Ovary (tissue), 3 donors: ENCODE data around the gene EGR1.

Experiments
- CTCF ChIP-seq, 3 donors: fragments of 450-650 bp in 2 of 3; fragments of 200-600 bp in 1 of 3; IDR thresholded peaks; one replicate each; pipeline versions ENCODE4 v1.5.1 to v1.8.0; 2016 to 2022; ENCODE audit warnings: antibody characterized with exemption in 3 of 3, mild to moderate bottlenecking in 1 of 3
- EP300 ChIP-seq: sonication (generic); formaldehyde crosslinking; IDR thresholded peaks from one replicate; pipeline ENCODE4 v1.6.1; 2017; ENCODE audit warnings: antibody characterized with exemption
- POLR2A ChIP-seq: fragments of 450-650 bp; IDR thresholded peaks from one replicate; pipeline ENCODE4 v1.6.1; 2017; ENCODE audit warnings: antibody characterized with exemption, mild to moderate bottlenecking, moderate library complexity
- donor health status: DM: no; HTN: no; CAD: no.

- no peak for TF ChIP-seq CTCF (IDR thresholded peaks at IDR 0.05)
- TF ChIP-seq POLR2A = no peak
- TF ChIP-seq EP300 = no peak
These were observed 39.5 kb downstream of the EGR1 start for GRCh38 chr5:138504799-138505198.
